Esophagus squamous epithelium (tissue), 5 donors: ENCODE measurements around the gene PYY. TPM values are rescaled to one million over a fixed set of nuclear protein-coding genes. Genes with fewer than 3 reads are reported as not detected.
"Not testable (repeated sequence)": the region's sequence is repeated elsewhere in the genome, so short reads cannot be mapped to it uniquely, and the experiment has no call there.

Source experiments
- DNase-seq: peaks from one replicate; lab custom pipeline; 2025; lab: John Stamatoyannopoulos, UW
- H3K27ac ChIP-seq, 4 donors: fragments of 200-600 bp; sonication (generic); one replicate each; pipeline ENCODE4 v1.5.1; 2016 to 2019; ENCODE audit warnings: mild to moderate bottlenecking in 1 of 4
- H3K27me3 ChIP-seq, 4 donors: fragments of 200-600 bp; sonication (generic); 1 replicate in 3 of 4; 2 replicates in 1 of 4; pipeline versions ENCODE4 v1.5.1 to v1.6.0; 2017 to 2021; ENCODE audit warnings: antibody characterized with exemption in 1 of 4
- H3K36me3 ChIP-seq, 3 donors: fragments of 200-600 bp; sonication (generic); one replicate each; pipeline ENCODE4 v1.5.1; 2016 to 2019
- H3K4me1 ChIP-seq, 3 donors: fragments of 200-600 bp; sonication (generic); one replicate each; pipeline ENCODE4 v1.5.1; 2017 to 2019
- H3K4me3 ChIP-seq, 4 donors: fragments of 200-600 bp; sonication (generic); 1 replicate in 3 of 4; 2 replicates in 1 of 4; pipeline ENCODE4 v1.5.1; 2016 to 2019; ENCODE audit warnings: mild to moderate bottlenecking in 2 of 4, moderate library complexity in 1 of 4
- H3K9me3 ChIP-seq, 3 donors: fragments of 200-600 bp; sonication (generic); one replicate each; pipeline ENCODE4 v1.5.1; 2016 to 2019
- CTCF ChIP-seq, 6 experiments: fragments of 450-650 bp in 4 of 6; fragments of 200-600 bp in 2 of 6; sonication (generic) in 2 of 6; IDR thresholded peaks; one replicate each; pipeline ENCODE4 v1.5.1; 2016 to 2019; ENCODE audit warnings: antibody characterized with exemption in 6 of 6, mild to moderate bottlenecking in 4 of 6, moderate library complexity in 4 of 6
- POLR2A ChIP-seq, 4 donors: fragments of 450-650 bp; IDR thresholded peaks; one replicate each; pipeline ENCODE4 v1.6.1; 2017; ENCODE audit warnings: antibody characterized with exemption in 4 of 4, mild to moderate bottlenecking in 4 of 4, moderate library complexity in 3 of 4
- WGBS, 2 donors: methylation state at CpG; one replicate each; pipeline ENCODE4 v1.1.5; 2018; 5-methylcytosine and 5-hydroxymethylcytosine counted together
- intact Hi-C: fragments of 100-400 bp; cut with DNase I; formaldehyde crosslinking; loops from one replicate; pipeline ENCODE4 v1.15.0; 2022
- total RNA-seq, 4 donors: library from RNA; depleted of rRNA; stranded (reverse); fragments of >200 nt; gene quantifications; one replicate each; pipeline ENCODE4 v1.1.0, GENCODE V29; 2016
- donor health status: DM: yes; HTN: yes; CAD: no.

The PYY gene
- total RNA-seq, 4 donors from 2014 or later, result not detected

GRCh38 chr17:43928609-43929008 lies 25.1 kb downstream of the PYY start:
- 47 to 50% methylated on average over 1 of the region's 1 CpG for WGBS, 2 donors
- no peaks in the 10 kb centered on the region for H3K36me3 ChIP-seq
- no peak overlapping the region for H3K27ac ChIP-seq
- H3K4me3 ChIP-seq, result no peak overlapping the region
- no peaks in the 10 kb centered on the region for H3K9me3 ChIP-seq
- peaks cover 0 to 59% (median 0%) of the 10 kb centered on the region in 4 donors for H3K27me3 ChIP-seq
- intact Hi-C loops, result loop anchor here (10.0 kb wide), 1 partner anchor 236 kb away; no protein-coding TSS in a partner anchor
- TF ChIP-seq POLR2A (IDR thresholded peaks at IDR 0.05) (no peak), CTCF (IDR thresholded peaks at IDR 0.05) (no peak)
- DNase-seq, result no peak
- H3K4me1 ChIP-seq, result peaks cover 9 to 12% (median 9%) of the 10 kb centered on the region in 3 donors

- H3K27me3 ChIP-seq, result peaks cover 0 to 61% (median 0%) of the 10 kb centered on the region in 4 donors
Measured at GRCh38 chr17:43927929-43928328, 25.8 kb downstream of the PYY start.

GRCh38 chr17:43927060-43927864 lies 26.5 kb downstream of the PYY start:
- no peaks in the 10 kb centered on the region for H3K36me3 ChIP-seq
- H3K27me3 ChIP-seq, result peaks cover 0 to 60% (median 0%) of the 10 kb centered on the region in 4 donors
- TF ChIP-seq POLR2A (IDR thresholded peaks at IDR 0.05), result no peak
- no peak for TF ChIP-seq CTCF (IDR thresholded peaks at IDR 0.05)
- H3K27ac ChIP-seq, result no peak overlapping the region
- WGBS, 2 donors, result 5 to 12% methylated on average over 14 to 22 of the region's 42 CpGs
- H3K4me3 ChIP-seq, result peak overlapping the region in 3 of 4 donors; percentile 35 to 59 (median 41)
- no peak for DNase-seq
- H3K4me1 ChIP-seq, result peaks cover 9 to 12% (median 9%) of the 10 kb centered on the region in 3 donors
- H3K9me3 ChIP-seq, result no peaks in the 10 kb centered on the region
- intact Hi-C loops, result loop anchor here (10.0 kb wide), 1 partner anchor 238 kb away; no protein-coding TSS in a partner anchor

More at GRCh38 chr17:43927929-43928328, 25.8 kb downstream of the PYY start:
- H3K36me3 ChIP-seq, H3K9me3 ChIP-seq, DNase-seq, H3K27ac ChIP-seq: not testable (repeated sequence)
- WGBS, 2 donors, result 14 to 48% methylated on average over 2 to 5 of the region's 5 CpGs
- peak overlapping the region in 2 of 4 donors; percentile 35 to 41 for H3K4me3 ChIP-seq
- intact Hi-C loops, result loop anchor here (10.0 kb wide), 1 partner anchor 237 kb away; no protein-coding TSS in a partner anchor
- H3K4me1 ChIP-seq, result peaks cover 9 to 12% (median 9%) of the 10 kb centered on the region in 3 donors

- 55 to 86% methylated on average over 2 of the region's 2 CpGs for WGBS, 2 donors
- TF ChIP-seq POLR2A (IDR thresholded peaks at IDR 0.05) (no peak), CTCF (IDR thresholded peaks at IDR 0.05) (no peak)
- Histone ChIP-seq H3K4me1 (peaks cover 9 to 12% (median 9%) of the 10 kb centered on the region in 3 donors), H3K27ac (no peak overlapping the region), H3K9me3 (no peaks in the 10 kb centered on the region), H3K36me3 (no peaks in the 10 kb centered on the region), H3K4me3 (no peak overlapping the region), H3K27me3 (peaks cover 0 to 68% (median 0%) of the 10 kb centered on the region in 4 donors)
- DNase-seq, result no peak
- intact Hi-C loops, result loop anchor here (10.0 kb wide), 1 partner anchor 240 kb away; no protein-coding TSS in a partner anchor
Measured at GRCh38 chr17:43924558-43924957, 29.2 kb downstream of the PYY start.

GRCh38 chr17:43920500-43921095 lies 33.1 kb downstream of the PYY start:
- Histone ChIP-seq H3K27ac (no peak overlapping the region), H3K9me3 (no peaks in the 10 kb centered on the region), H3K4me1 (peaks cover 0 to 11% (median 5%) of the 10 kb centered on the region in 3 donors), H3K27me3 (peaks cover 0 to 58% (median 0%) of the 10 kb centered on the region in 4 donors), H3K36me3 (no peaks in the 10 kb centered on the region), H3K4me3 (no peak overlapping the region)
- intact Hi-C loops, result loop anchor here (10.0 kb wide), 1 partner anchor 244 kb away; no protein-coding TSS in a partner anchor
- no peak for TF ChIP-seq CTCF (IDR thresholded peaks at IDR 0.05)
- 56 to 74% methylated on average over 4 to 10 of the region's 10 CpGs for WGBS, 2 donors
- no peak for DNase-seq
